Osteocyte (in vitro differentiated cells): ENCODE data around the gene TRPC4AP. TPM values are rescaled to one million over a fixed set of nuclear protein-coding genes. Genes with fewer than 3 reads are reported as not detected.
A peak's percentile ranks its signal among the peaks of the same experiment; 100 is the strongest.
"Not testable (repeated sequence)": the region's sequence is repeated elsewhere in the genome, so short reads cannot be mapped to it uniquely, and the experiment has no call there.

ENCODE experiments used
- DNase-seq: peaks from one replicate; pipeline ENCODE4 v3.0.0; 2021; ENCODE audit warnings: mixed read lengths; ENCODE audit not compliant: unreplicated experiment; ENCODE audit errors: extremely low spot score
- H3K27ac Mint-ChIP-seq: one replicate; pipeline ENCODE4 v1.8.0; 2021; ENCODE audit warnings: mild to moderate bottlenecking, mixed read lengths; ENCODE audit not compliant: unreplicated experiment
- H3K27me3 Mint-ChIP-seq: one replicate; pipeline ENCODE4 v1.8.0; 2021; ENCODE audit warnings: mixed read lengths; ENCODE audit not compliant: unreplicated experiment
- H3K36me3 Mint-ChIP-seq: one replicate; pipeline ENCODE4 v1.8.0; 2021; ENCODE audit warnings: mixed read lengths; ENCODE audit not compliant: unreplicated experiment
- H3K4me1 Mint-ChIP-seq: one replicate; pipeline ENCODE4 v1.8.0; 2021; ENCODE audit warnings: mixed read lengths; ENCODE audit not compliant: unreplicated experiment
- H3K4me3 Mint-ChIP-seq: one replicate; pipeline ENCODE4 v1.8.0; 2021; ENCODE audit warnings: mild to moderate bottlenecking, moderate library complexity, mixed read lengths; ENCODE audit not compliant: unreplicated experiment
- H3K9me3 Mint-ChIP-seq: one replicate; pipeline ENCODE4 v1.8.0; 2021; ENCODE audit warnings: mixed read lengths; ENCODE audit not compliant: unreplicated experiment
- CTCF ChIP-seq: fragments of 200-600 bp; sonication (generic); IDR thresholded peaks from 2 replicates; pipeline ENCODE4 v1.5.0; 2021; ENCODE audit warnings: antibody characterized with exemption, mild to moderate bottlenecking, moderate library complexity
- total RNA-seq: library from RNA; stranded (reverse); gene quantifications from 2 replicates; pipeline ENCODE4 v1.2.1, GENCODE V29; 2021

Gene TRPC4AP
- total RNA-seq, 1 donor from 2014 or later: 83.0 TPM

GRCh38 chr20:35088231-35089145 lies 4.1 kb downstream of the TRPC4AP start:
- H3K4me3 Mint-ChIP-seq: no peak overlapping the region
- peaks cover 41% of the 10 kb centered on the region for H3K4me1 Mint-ChIP-seq
- peaks cover 3% of the 10 kb centered on the region for H3K36me3 Mint-ChIP-seq
- H3K27ac Mint-ChIP-seq: peak overlapping the region; percentile 73
- no peak for DNase-seq
- no peak for TF ChIP-seq CTCF
- no peaks in the 10 kb centered on the region for H3K9me3 Mint-ChIP-seq
- H3K27me3 Mint-ChIP-seq: no peaks in the 10 kb centered on the region

GRCh38 chr20:35087791-35088190 lies 4.8 kb downstream of the TRPC4AP start:
- peaks cover 34% of the 10 kb centered on the region for H3K4me1 Mint-ChIP-seq
- DNase-seq: no peak
- no peak overlapping the region for H3K4me3 Mint-ChIP-seq
- TF ChIP-seq CTCF: no peak
- H3K9me3 Mint-ChIP-seq: no peaks in the 10 kb centered on the region
- H3K27me3 Mint-ChIP-seq: no peaks in the 10 kb centered on the region
- peak overlapping the region; percentile 35 for H3K27ac Mint-ChIP-seq
- peaks cover 3% of the 10 kb centered on the region for H3K36me3 Mint-ChIP-seq

GRCh38 chr20:35087355-35087754 lies 5.3 kb downstream of the TRPC4AP start:
- Mint-ChIP-seq H3K9me3 (no peaks in the 10 kb centered on the region), H3K4me1 (peaks cover 33% of the 10 kb centered on the region), H3K27ac (peak overlapping the region; percentile 35), H3K36me3 (peaks cover 3% of the 10 kb centered on the region), H3K4me3 (no peak overlapping the region), H3K27me3 (no peaks in the 10 kb centered on the region)
- TF ChIP-seq CTCF: no peak
- DNase-seq: no peak

- Mint-ChIP-seq H3K27ac (no peak overlapping the region), H3K36me3 (peaks cover 3% of the 10 kb centered on the region), H3K27me3 (no peaks in the 10 kb centered on the region), H3K9me3 (no peaks in the 10 kb centered on the region), H3K4me3 (no peak overlapping the region), H3K4me1 (peaks cover 22% of the 10 kb centered on the region)
- no peak for TF ChIP-seq CTCF
- no peak for DNase-seq
Observed at GRCh38 chr20:35085477-35086225, 7.0 kb downstream of the TRPC4AP start.

GRCh38 chr20:35084998-35085397 lies 7.6 kb downstream of the TRPC4AP start:
- no peak for DNase-seq
- TF ChIP-seq CTCF: no peak
- Mint-ChIP-seq H3K4me1 (peaks cover 22% of the 10 kb centered on the region), H3K27ac (no peak overlapping the region), H3K9me3 (no peaks in the 10 kb centered on the region), H3K36me3 (peaks cover 3% of the 10 kb centered on the region), H3K4me3 (no peak overlapping the region), H3K27me3 (no peaks in the 10 kb centered on the region)

- DNase-seq, H3K4me1 Mint-ChIP-seq, H3K27ac Mint-ChIP-seq, H3K4me3 Mint-ChIP-seq, H3K27me3 Mint-ChIP-seq, H3K9me3 Mint-ChIP-seq: not testable (repeated sequence)
- H3K36me3 Mint-ChIP-seq: peaks cover 32% of the 10 kb centered on the region
Observed at GRCh38 chr20:35080348-35080642, 12.3 kb downstream of the TRPC4AP start.
